GM11168 (cell line): ENCODE results near the gene CALU.

Experiments
- in situ Hi-C: fragments of 300-500 bp; cut with MboI; formaldehyde crosslinking; loops from one replicate; pipeline ENCODE4 v1.12.0; 2022; ENCODE audit warnings: low sequenced_read_pairs; ENCODE audit not compliant: unreplicated experiment

Gene CALU

GRCh38 chr7:128739048-128739962 lies at the start of gene CALU:
TSS of gene CALU (plus strand) at chr7:128739359. CDS start at chr7:128748584, 9,225 bp downstream.
- in situ Hi-C loops, result no loop called here

GRCh38 chr7:128691227-128691626 lies 47.9 kb upstream of the CALU start:
- in situ Hi-C loops, result no loop called here

GRCh38 chr7:128692623-128693270 lies 46.4 kb upstream of the CALU start:
- in situ Hi-C loops, result no loop called here

GRCh38 chr7:128693373-128694015 lies 45.7 kb upstream of the CALU start:
- in situ Hi-C loops, result no loop called here

GRCh38 chr7:128694738-128695137 lies 44.4 kb upstream of the CALU start:
- in situ Hi-C loops, result no loop called here

GRCh38 chr7:128697302-128697905 lies 41.8 kb upstream of the CALU start:
- in situ Hi-C loops, result no loop called here

GRCh38 chr7:128699196-128699712 lies 39.9 kb upstream of the CALU start:
- in situ Hi-C loops, result no loop called here

- in situ Hi-C loops, result no loop called here
These were observed 39.3 kb upstream of the CALU start for GRCh38 chr7:128699895-128700294.

GRCh38 chr7:128701062-128701785 lies 37.9 kb upstream of the CALU start:
- in situ Hi-C loops, result no loop called here

GRCh38 chr7:128703609-128704241 lies 35.4 kb upstream of the CALU start:
- in situ Hi-C loops, result no loop called here

- in situ Hi-C loops, result no loop called here
These were observed 33.2 kb upstream of the CALU start for GRCh38 chr7:128705891-128706333.

GRCh38 chr7:128707752-128708151 lies 31.4 kb upstream of the CALU start:
- in situ Hi-C loops, result no loop called here

- in situ Hi-C loops, result no loop called here
These were observed 30.9 kb upstream of the CALU start for GRCh38 chr7:128708235-128708634.

GRCh38 chr7:128708824-128709223 lies 30.3 kb upstream of the CALU start:
- in situ Hi-C loops, result no loop called here

GRCh38 chr7:128710481-128710880 lies 28.7 kb upstream of the CALU start:
- in situ Hi-C loops, result no loop called here

GRCh38 chr7:128713794-128714193 lies 25.4 kb upstream of the CALU start:
- in situ Hi-C loops, result no loop called here

- in situ Hi-C loops, result no loop called here
These were observed 24.3 kb upstream of the CALU start for GRCh38 chr7:128714701-128715495.

GRCh38 chr7:128718967-128719642 lies 20.1 kb upstream of the CALU start:
- in situ Hi-C loops, result no loop called here
